Measurements from ENCODE around the gene SSPN. TPM values are rescaled to one million over a fixed set of nuclear protein-coding genes. Genes with fewer than 3 reads are reported as not detected.

The SSPN gene
- total RNA-seq, 2 donors from 2014 or later = 3.3 to 6.7 TPM

DNA sequence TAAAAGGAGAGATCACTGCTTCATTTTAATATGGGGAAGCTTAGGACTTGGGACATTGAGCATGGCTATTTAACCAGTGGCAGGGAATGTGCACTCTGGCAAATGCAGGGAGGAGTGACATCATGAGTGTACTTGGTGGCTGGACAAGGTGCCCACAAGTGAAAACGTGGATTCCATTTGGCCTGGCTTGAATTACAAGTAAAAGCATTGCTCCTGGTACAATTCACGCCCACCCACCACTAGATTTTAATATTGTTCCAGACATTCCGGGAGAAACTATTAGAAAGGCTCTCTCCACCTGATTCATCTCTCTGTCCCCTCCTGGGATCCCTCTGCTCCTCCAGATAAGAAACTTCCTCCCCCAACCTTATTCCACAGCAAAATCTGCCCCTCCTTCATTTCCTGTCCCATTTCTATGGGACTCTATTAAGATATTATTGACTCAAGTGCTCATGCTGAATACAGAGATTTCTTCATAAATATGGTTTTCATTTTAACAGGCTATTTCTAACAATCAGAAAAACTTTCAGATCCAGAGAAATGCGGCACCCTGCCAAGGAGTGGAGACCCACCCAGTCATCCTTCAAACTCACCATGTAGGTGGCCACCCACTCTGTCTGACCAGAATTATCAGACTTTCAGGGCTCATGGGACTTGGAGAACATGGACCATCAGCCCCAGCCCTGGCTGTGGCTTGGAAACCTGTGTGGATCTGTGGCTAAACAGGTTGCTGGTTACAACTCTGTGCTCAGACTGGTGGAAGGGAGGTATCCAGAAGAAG lies 43.2 kb downstream of the SSPN start:
- Histone ChIP-seq H3K4me3 (no peak overlapping the region), H3K27ac (no peak overlapping the region), H3K27me3 (no peaks in the 10 kb centered on the region), H3K9me3 (no peaks in the 10 kb centered on the region), H3K4me1 (peaks cover 9% of the 10 kb centered on the region), H3K36me3 (replicated peaks in 1 of 2; ENCODE audit: insufficient read depth in 1 of 2, low read depth in 2 of 2) (no peaks in the 10 kb centered on the region)
- 64 to 69% methylated on average over 4 of the region's 4 CpGs for WGBS, 2 donors
- TF ChIP-seq, protein P1, sequence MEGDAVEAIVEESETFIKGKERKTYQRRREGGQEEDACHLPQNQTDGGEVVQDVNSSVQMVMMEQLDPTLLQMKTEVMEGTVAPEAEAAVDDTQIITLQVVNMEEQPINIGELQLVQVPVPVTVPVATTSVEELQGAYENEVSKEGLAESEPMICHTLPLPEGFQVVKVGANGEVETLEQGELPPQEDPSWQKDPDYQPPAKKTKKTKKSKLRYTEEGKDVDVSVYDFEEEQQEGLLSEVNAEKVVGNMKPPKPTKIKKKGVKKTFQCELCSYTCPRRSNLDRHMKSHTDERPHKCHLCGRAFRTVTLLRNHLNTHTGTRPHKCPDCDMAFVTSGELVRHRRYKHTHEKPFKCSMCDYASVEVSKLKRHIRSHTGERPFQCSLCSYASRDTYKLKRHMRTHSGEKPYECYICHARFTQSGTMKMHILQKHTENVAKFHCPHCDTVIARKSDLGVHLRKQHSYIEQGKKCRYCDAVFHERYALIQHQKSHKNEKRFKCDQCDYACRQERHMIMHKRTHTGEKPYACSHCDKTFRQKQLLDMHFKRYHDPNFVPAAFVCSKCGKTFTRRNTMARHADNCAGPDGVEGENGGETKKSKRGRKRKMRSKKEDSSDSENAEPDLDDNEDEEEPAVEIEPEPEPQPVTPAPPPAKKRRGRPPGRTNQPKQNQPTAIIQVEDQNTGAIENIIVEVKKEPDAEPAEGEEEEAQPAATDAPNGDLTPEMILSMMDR (IDR thresholded peaks at IDR 0.05) = no peak
- no peak for TF ChIP-seq POLR2A (IDR thresholded peaks at IDR 0.05)
- intact Hi-C loops (cut with DNase I) = no loop called here
- peak; percentile 10 for ATAC-seq
- no peak for DNase-seq

DNA sequence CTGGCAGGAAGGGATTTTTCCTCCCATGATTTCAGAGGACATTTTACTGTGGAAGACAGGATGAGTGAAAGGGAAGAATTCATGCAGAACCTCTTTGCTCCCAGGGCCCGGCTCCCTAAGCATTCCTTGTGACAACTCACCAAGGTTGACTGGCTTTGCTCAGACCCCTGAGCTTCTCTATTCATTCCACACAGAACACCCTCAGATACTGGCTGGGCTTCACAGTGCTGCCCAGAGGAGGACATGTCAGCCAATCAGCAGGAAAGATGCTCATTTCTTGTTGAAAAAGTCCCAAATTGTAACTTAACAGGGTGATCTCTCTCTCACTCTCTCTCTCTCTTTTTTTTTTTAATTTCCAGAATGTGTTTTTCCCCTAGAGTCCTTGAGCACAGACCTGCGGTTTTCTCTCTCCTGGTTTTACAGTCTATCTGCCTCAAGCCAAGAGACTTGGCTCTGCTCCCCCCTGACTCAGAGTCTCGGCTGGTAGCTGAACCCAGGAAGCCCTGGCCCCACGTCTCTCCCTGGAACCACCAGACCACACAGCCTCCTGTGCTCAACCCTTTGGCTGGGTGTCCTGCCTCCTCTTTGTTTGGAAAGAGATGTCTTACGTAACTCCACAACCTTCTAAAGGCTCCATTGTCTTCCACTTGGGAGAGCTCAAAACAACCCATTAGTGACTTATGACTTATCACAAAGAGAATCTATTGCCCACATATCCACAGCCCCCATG lies 43.9 kb downstream of the SSPN start:
- ATAC-seq (peak; percentile 77), DNase-seq (peak; percentile 26 to 50 (median 44))
- TF ChIP-seq, protein P1 (IDR thresholded peaks at IDR 0.05) = no peak
- TF ChIP-seq POLR2A (IDR thresholded peaks at IDR 0.05) = no peak
- no peaks in the 10 kb centered on the region for H3K9me3 ChIP-seq
- no peak overlapping the region for H3K4me3 ChIP-seq
- peaks cover 9% of the 10 kb centered on the region for H3K4me1 ChIP-seq
- peak overlapping the region in 2 of 4 donors; percentile 44 to 59 for H3K27ac ChIP-seq
- H3K27me3 ChIP-seq = no peaks in the 10 kb centered on the region
- H3K36me3 ChIP-seq (replicated peaks in 1 of 2; ENCODE audit: insufficient read depth in 1 of 2, low read depth in 2 of 2) = no peaks in the 10 kb centered on the region
- intact Hi-C loops (cut with DNase I) = no loop called here
- WGBS, 2 donors = 61 to 63% methylated on average over 5 of the region's 5 CpGs

DNA sequence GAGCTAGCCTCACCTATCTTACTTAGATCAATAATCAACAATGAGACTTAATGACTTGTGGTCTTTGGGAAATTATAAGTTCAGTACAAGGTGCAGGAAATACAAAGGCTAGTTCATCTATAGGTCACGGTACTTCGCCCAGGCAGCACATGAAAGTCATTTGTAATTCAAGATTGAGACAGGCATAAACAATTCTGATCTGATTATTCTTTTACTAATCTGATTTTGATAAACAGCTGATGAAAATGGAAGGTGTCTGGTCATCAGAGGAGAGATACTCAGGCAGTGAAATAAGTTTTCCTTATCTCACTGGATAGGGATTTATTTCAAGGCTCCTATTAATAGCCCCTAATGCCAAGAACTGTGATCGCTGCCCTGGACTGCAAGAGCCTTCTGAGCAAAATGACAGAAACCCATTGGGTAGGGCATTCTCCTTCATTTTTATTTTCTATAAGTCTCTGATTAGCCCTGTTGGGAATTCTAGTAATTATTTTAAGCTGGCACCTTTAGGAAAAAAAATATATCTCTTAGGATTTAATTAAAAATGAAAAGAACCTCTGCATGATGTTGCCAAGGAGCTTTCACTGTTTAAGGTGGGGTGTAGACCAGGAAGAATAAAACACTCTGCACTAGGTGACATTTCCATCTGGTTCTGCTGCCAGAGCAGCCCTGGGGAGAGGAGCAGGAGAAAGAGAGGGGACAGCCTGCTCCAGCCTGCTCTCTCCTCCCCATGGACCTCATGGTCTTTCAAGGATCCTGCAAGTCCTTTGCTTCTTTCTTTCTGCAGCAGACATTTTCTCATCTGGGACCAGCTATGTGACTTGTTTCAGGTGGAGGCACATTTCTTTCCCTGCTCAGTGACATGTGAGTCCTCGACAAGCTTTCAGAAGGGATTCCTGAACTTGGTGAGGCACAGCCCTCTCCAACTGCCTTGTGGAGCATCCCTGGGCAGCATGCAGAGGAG lies 44.8 kb downstream of the SSPN start:
- Histone ChIP-seq H3K4me3 (no peak overlapping the region), H3K27ac (peak overlapping the region in 2 of 4 donors; percentile 44 to 59), H3K27me3 (no peaks in the 10 kb centered on the region), H3K9me3 (no peaks in the 10 kb centered on the region), H3K4me1 (peaks cover 9% of the 10 kb centered on the region), H3K36me3 (replicated peaks in 1 of 2; ENCODE audit: insufficient read depth in 1 of 2, low read depth in 2 of 2) (no peaks in the 10 kb centered on the region)
- DNase-seq = no peak
- intact Hi-C loops (cut with DNase I) = no loop called here
- ATAC-seq = no peak
- TF ChIP-seq, protein P1 (IDR thresholded peaks at IDR 0.05) = no peak
- TF ChIP-seq POLR2A (IDR thresholded peaks at IDR 0.05) = no peak
- WGBS, 2 donors = 75 to 78% methylated on average over 4 of the region's 4 CpGs

DNA sequence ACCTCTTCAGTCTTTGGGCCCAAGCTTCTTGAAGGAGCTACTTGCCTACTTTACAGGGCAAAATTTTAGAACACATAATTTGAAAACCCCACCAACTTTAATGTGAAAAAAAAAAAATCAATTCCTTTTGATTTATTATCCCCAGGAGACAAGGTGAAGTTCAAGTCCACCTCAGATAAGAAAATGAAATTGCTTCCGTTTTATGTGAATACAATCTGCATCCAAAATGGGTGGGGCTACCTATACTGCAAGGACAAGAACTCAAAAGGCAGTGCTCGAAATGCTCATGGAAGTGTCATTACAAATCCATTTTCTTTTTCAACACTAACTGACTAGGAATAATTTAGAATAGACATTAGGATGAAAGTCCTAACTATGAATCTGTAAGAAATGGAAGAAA lies 45.7 kb downstream of the SSPN start:
- ATAC-seq (no peak), DNase-seq (no peak)
- no peaks in the 10 kb centered on the region for H3K27me3 ChIP-seq
- intact Hi-C loops (cut with DNase I) = no loop called here
- no peak overlapping the region for H3K27ac ChIP-seq
- H3K9me3 ChIP-seq = no peaks in the 10 kb centered on the region
- H3K4me1 ChIP-seq = peaks cover 9% of the 10 kb centered on the region
- H3K36me3 ChIP-seq (replicated peaks in 1 of 2; ENCODE audit: insufficient read depth in 1 of 2, low read depth in 2 of 2) = no peaks in the 10 kb centered on the region
- WGBS, 2 donors = 21 to 32% methylated on average over 2 of the region's 2 CpGs
- TF ChIP-seq POLR2A (IDR thresholded peaks at IDR 0.05) = no peak
- TF ChIP-seq, protein P1 (IDR thresholded peaks at IDR 0.05) = no peak
- no peak overlapping the region for H3K4me3 ChIP-seq
